DND-41 (cell line): ENCODE measurements around the gene ANKS4B.

ENCODE experiments used
- ATAC-seq: fragments of 200-7000 bp; cut with Tn5 transposase; 3 replicates; pipeline ENCODE4 v1.9.1; 2021; ENCODE audit warnings: low read depth; ENCODE audit not compliant: insufficient read depth
- DNase-seq: peaks from one replicate; pipeline ENCODE4 v3.0.0-alpha.2; 2020
- H2AFZ ChIP-seq: 2 replicates; pipeline ENCODE4 v1.6.0; 2012; ENCODE audit warnings: low read depth, low read length
- H3K27ac ChIP-seq: 2 replicates; pipeline ENCODE4 v1.5.1; 2012; ENCODE audit warnings: low read length, inconsistent platforms
- H3K27me3 ChIP-seq: fragments of 200-600 bp; sonication (generic); 2 replicates; pipeline ENCODE4 v1.6.0; 2012; ENCODE audit warnings: low read length, mild to moderate bottlenecking, inconsistent platforms; ENCODE audit not compliant: insufficient read depth, poor library complexity
- H3K36me3 ChIP-seq: 2 replicates; pipeline ENCODE4 v1.5.1; 2012; ENCODE audit warnings: low read length, inconsistent platforms; ENCODE audit not compliant: insufficient read depth
- H3K4me1 ChIP-seq: 2 replicates; pipeline ENCODE4 v1.5.1; 2012; ENCODE audit warnings: mild to moderate bottlenecking, low read length; ENCODE audit not compliant: insufficient read depth
- H3K4me2 ChIP-seq: 2 replicates; pipeline ENCODE4 v1.6.0; 2012; ENCODE audit warnings: mild to moderate bottlenecking, moderate library complexity, low read length, inconsistent platforms; ENCODE audit not compliant: insufficient read depth
- H3K4me3 ChIP-seq, 2 experiments: fragments of 200-600 bp in 1 of 2; shearing (Covaris generic) in 1 of 2; 2 replicates each; pipeline ENCODE4 v1.5.1; 2012 to 2016; ENCODE audit warnings: inconsistent platforms in 2 of 2, low read length in 2 of 2, mild to moderate bottlenecking in 2 of 2, low read depth in 1 of 2, moderate library complexity in 1 of 2
- H3K79me2 ChIP-seq: 2 replicates; pipeline ENCODE4 v1.6.0; 2012; ENCODE audit warnings: low read length, inconsistent platforms; ENCODE audit not compliant: insufficient read depth
- H3K9ac ChIP-seq: 2 replicates; pipeline ENCODE4 v1.6.0; 2012; ENCODE audit warnings: low read depth, mild to moderate bottlenecking, inconsistent platforms, low read length, moderate library complexity
- H3K9me3 ChIP-seq: 2 replicates; pipeline ENCODE4 v1.5.1; 2012; ENCODE audit warnings: low read length, moderate library complexity, mild to moderate bottlenecking, inconsistent platforms; ENCODE audit not compliant: insufficient read depth, severe bottlenecking
- H4K20me1 ChIP-seq: 2 replicates; pipeline ENCODE4 v1.6.0; 2012; ENCODE audit warnings: low read length; ENCODE audit not compliant: insufficient read depth
- CTCF ChIP-seq: IDR thresholded peaks from 2 replicates; pipeline ENCODE4 v1.5.1; 2012; ENCODE audit warnings: borderline replicate concordance, low read length, moderate library complexity, mild to moderate bottlenecking; ENCODE audit not compliant: poor library complexity, severe bottlenecking; ENCODE audit errors: extremely low read depth
- EZH2 ChIP-seq: IDR thresholded peaks from 3 replicates; pipeline ENCODE4 v1.6.1; 2012; ENCODE audit warnings: borderline replicate concordance, low read depth, mild to moderate bottlenecking, moderate library complexity, low read length, inconsistent platforms; ENCODE audit not compliant: severe bottlenecking

ANKS4B gene

GRCh38 chr16:21300309-21301167 lies 67.0 kb downstream of the ANKS4B start:
- Histone ChIP-seq H3K4me3 (peak overlapping the region; percentile 29 to 85; a peak in 3 of 4 replicates), H3K27ac (peak overlapping the region; percentile 32), H2AFZ (peak overlapping the region; percentile 90), H3K4me1 (peaks cover 26% of the 10 kb centered on the region), H4K20me1 (no peaks in the 10 kb centered on the region), H3K9me3 (no peaks in the 10 kb centered on the region), H3K27me3 (no peaks in the 10 kb centered on the region), H3K36me3 (no peaks in the 10 kb centered on the region), H3K4me2 (peak overlapping the region; percentile 96), H3K9ac (peak overlapping the region; percentile 63), H3K79me2 (no peaks in the 10 kb centered on the region)
- peak; percentile 89 for DNase-seq
- ATAC-seq: peak; percentile 83
- TF ChIP-seq CTCF (peak; percentile 92), EZH2 (no peak)

GRCh38 chr16:21301168-21301894 lies 67.8 kb downstream of the ANKS4B start:
- Histone ChIP-seq H3K4me3 (peak overlapping the region; percentile 29 to 85), H4K20me1 (no peaks in the 10 kb centered on the region)
- peak; percentile 85 for DNase-seq

GRCh38 chr16:21301895-21302291 lies 68.4 kb downstream of the ANKS4B start:
- peaks cover 26% of the 10 kb centered on the region for H3K4me1 ChIP-seq
- TF ChIP-seq EZH2 (peak; percentile 24), CTCF (no peak)
- no peaks in the 10 kb centered on the region for H3K79me2 ChIP-seq
- H3K27me3 ChIP-seq: no peaks in the 10 kb centered on the region
- ATAC-seq (no peak), DNase-seq (no peak)
- H4K20me1 ChIP-seq: no peaks in the 10 kb centered on the region
- no peak overlapping the region; the same call in 1 of the 2 replicates for H3K27ac ChIP-seq
- H2AFZ ChIP-seq: peak overlapping the region; percentile 90
- peak overlapping the region; percentile 63 for H3K9ac ChIP-seq
- H3K4me2 ChIP-seq: peak overlapping the region; percentile 96
- H3K9me3 ChIP-seq: no peaks in the 10 kb centered on the region
- H3K4me3 ChIP-seq: peak overlapping the region; percentile 29 to 85; a peak in 3 of 4 replicates
- H3K36me3 ChIP-seq: no peaks in the 10 kb centered on the region

More at GRCh38 chr16:21301168-21301894, 67.8 kb downstream of the ANKS4B start:
- peak overlapping the region; percentile 63 for H3K9ac ChIP-seq
- no peaks in the 10 kb centered on the region for H3K9me3 ChIP-seq
- peak overlapping the region; percentile 96 for H3K4me2 ChIP-seq
- H3K4me1 ChIP-seq: peaks cover 26% of the 10 kb centered on the region
- H3K79me2 ChIP-seq: no peaks in the 10 kb centered on the region
- H3K27me3 ChIP-seq: no peaks in the 10 kb centered on the region
- H2AFZ ChIP-seq: peak overlapping the region; percentile 90
- H3K27ac ChIP-seq: peak overlapping the region; percentile 62
- TF ChIP-seq CTCF: peak; percentile 35
- TF ChIP-seq EZH2: peak; percentile 26
- no peaks in the 10 kb centered on the region for H3K36me3 ChIP-seq
- peak; percentile 88 for ATAC-seq
